ENCODE data around the gene CDKAL1.
"Not testable (repeated sequence)": the region's sequence is repeated elsewhere in the genome, so short reads cannot be mapped to it uniquely, and the experiment has no call there.

GRCh38 chr6:20649696-20650470 lies 115.6 kb downstream of the CDKAL1 start:
- not testable (repeated sequence) for TF ChIP-seq CTCF, POLR2A (IDR thresholded peaks at IDR 0.05)

All from vagina (tissue), 2 donors.